Stomach (tissue), 4 donors: Measurements from ENCODE around the gene MYT1.

Experiments
- EP300 ChIP-seq: sonication (generic); formaldehyde crosslinking; IDR thresholded peaks from one replicate; pipeline ENCODE4 v1.6.1; 2017; ENCODE audit warnings: antibody characterized with exemption
- POLR2A ChIP-seq, 4 donors: fragments of 450-650 bp; IDR thresholded peaks; one replicate each; pipeline ENCODE4 v1.6.1; 2016; ENCODE audit warnings: antibody characterized with exemption in 4 of 4, control low read depth in 2 of 4, mild to moderate bottlenecking in 1 of 4, moderate library complexity in 1 of 4
- POLR2AphosphoS5 ChIP-seq, 3 donors: sonication (generic); formaldehyde crosslinking; IDR thresholded peaks; one replicate each; pipeline ENCODE4 v1.6.1; 2016; ENCODE audit warnings: antibody characterized with exemption in 3 of 3
- TF ChIP-seq, protein P1 (sequence below), 7 experiments: fragments of 450-650 bp in 4 of 7; fragments of 200-600 bp in 3 of 7; sonication (generic) in 3 of 7; IDR thresholded peaks; one replicate each; pipeline ENCODE4 v1.5.1; 2016 to 2019; ENCODE audit warnings: antibody characterized with exemption in 7 of 7, control low read depth in 2 of 7, mild to moderate bottlenecking in 1 of 7

DNA sequence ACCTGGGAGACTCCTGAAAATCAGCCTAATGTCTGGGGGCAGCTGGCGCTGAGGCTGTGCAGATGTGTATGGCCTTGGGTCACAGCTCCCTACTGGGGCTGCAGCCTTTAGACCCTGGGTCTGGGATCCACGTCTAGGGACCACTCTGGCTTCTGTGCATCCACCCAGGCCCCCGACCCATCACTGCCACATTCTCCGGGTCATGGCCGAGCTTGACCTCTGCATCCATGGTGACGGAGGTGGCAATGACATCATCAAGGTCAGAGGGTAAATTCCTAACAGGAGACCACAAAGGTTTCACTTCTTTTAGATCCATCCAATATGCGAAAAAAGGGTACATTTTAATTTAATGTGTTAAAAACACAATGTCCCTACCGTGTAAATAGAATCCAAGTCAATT lies 76.8 kb downstream of the MYT1 start:
- TF ChIP-seq, protein P1, sequence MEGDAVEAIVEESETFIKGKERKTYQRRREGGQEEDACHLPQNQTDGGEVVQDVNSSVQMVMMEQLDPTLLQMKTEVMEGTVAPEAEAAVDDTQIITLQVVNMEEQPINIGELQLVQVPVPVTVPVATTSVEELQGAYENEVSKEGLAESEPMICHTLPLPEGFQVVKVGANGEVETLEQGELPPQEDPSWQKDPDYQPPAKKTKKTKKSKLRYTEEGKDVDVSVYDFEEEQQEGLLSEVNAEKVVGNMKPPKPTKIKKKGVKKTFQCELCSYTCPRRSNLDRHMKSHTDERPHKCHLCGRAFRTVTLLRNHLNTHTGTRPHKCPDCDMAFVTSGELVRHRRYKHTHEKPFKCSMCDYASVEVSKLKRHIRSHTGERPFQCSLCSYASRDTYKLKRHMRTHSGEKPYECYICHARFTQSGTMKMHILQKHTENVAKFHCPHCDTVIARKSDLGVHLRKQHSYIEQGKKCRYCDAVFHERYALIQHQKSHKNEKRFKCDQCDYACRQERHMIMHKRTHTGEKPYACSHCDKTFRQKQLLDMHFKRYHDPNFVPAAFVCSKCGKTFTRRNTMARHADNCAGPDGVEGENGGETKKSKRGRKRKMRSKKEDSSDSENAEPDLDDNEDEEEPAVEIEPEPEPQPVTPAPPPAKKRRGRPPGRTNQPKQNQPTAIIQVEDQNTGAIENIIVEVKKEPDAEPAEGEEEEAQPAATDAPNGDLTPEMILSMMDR (IDR thresholded peaks at IDR 0.05), result no peak
- TF ChIP-seq EP300, result no peak
- no peak for TF ChIP-seq POLR2A (IDR thresholded peaks at IDR 0.05)
- no peak for TF ChIP-seq POLR2AphosphoS5 (IDR thresholded peaks at IDR 0.05)
